NCI-H526 (cell line): Measurements from ENCODE around the gene NPAS3.

Experiments used
- DNase-seq, 2 experiments: peaks; one replicate each; lab custom pipeline; 2025; lab: John Stamatoyannopoulos, UW

The NPAS3 gene

DNA sequence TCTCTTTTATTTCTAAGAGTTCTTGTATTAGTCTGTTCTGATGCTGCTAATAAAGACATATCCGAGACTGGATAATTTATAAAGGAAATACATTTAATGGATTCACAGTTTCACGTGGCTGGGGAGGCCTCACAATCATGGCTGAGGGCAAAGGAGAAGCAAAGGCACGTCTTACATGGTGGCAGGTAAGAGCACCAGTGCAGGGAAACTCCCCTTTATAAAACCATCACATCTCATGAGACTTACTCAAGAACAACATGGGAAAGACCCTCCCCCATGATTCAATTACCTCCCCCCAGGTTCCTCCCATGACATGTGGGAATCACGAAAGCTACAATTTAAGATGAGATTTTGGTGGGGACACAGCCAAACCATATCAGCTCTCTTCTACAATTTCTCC is 503.0 kb downstream of the NPAS3 start:
- no peak for DNase-seq

DNA sequence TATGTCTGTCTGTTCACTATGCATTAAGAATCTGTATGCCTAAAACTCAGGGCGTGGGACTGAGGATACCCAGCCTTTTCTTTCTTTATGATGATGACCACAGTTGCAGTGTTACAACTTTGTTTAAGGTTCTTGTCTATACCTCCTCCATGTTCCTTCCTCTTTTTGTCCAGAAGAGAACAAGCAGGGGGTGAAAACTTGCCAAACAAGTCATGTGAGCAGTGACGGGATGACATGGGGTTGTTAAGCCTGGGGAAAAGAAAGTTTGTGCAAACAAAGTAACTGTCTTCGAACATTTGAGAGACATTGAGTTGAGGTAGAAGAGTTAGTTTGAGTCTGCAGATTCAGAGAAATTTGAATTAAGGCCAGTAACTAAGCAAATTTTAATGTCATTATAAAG is 505.5 kb downstream of the NPAS3 start:
- DNase-seq = no peak

DNA sequence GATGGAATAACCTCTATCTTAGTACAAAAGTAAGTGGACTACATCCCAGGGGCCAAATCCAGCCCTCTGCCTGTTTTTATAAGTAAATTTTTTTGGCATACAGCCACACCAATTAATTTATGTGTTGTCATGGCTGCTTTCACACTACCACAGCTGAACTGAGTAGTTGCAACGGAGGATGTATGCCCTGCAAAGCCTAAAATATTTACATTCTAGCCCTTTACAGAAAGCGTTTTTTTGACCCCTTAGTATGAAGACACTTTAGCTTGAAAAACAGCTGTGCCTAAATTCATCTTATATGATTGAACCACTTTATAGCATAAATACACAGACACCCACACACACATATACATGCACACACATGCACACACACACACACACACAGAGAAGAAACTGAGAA is 510.6 kb downstream of the NPAS3 start:
- DNase-seq = no peak

DNA sequence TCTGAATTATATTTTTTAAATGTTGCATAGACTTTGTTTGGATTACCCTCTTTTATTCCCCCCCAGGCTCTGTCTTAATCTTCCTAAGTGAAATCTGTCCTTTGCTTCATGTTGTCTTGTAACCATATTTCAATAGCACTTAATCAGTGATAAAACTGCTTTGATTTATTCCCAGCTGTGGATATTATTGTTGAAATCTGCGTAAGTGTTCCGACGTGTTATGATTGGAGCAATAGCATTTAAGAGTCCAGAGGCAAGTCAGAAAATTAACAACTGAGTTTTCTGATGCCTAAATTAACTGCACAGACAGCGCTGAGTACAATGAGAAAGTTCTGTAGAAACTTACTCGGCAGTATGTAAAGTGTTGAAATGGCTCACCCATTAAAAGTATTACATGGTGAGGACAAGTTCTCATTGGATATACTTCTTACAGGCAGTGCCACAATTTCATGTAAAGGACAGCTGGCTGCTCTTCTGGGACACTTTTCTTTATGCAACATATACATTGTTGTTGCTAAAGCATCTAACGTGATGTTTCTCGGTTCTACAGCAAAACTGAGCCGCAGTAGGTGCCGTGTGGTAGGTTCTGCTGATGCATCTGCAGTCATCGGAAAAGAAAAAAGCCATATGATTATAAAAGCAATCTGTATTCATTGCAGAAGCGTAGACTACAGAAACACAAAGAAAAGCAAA is 511.2 kb downstream of the NPAS3 start:
- no peak for DNase-seq

DNA sequence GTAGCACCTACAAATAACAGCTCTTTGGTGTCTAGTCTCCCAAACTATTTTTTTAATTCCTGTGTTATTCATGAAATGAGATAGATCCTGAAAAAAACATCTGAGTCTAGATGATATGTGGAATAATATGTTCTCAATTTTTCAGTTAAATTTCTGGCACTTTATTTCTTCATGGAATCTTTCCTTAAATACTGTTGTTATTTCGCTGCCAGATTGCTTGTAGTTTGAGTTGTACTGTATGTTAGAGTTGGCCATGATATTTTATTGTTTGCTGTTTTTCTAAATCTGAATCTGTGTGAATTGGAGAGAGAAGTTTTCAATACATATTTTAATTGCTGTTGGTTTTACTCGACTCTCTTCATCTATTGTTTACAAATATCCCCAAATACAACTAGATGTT is 511.7 kb downstream of the NPAS3 start:
- no peak for DNase-seq

DNA sequence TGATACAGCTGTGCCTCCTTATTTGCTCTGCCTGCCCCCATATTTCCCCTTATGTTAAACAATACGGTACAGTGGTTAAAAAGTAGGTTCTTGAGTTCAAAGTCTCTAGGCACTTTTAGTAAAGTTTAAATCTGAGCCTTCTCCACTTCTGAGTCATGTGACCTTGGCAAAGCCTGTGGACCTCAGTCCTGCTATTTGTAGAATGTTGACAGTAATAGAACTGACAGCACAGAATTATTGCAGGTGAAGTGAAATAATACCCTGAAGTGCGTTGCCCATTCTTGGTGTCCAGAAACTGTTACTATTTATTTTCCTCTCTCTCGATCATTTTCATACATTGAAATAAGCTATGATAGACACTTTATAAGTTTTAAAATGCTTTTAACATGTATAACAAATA is 512.5 kb downstream of the NPAS3 start:
- no peak for DNase-seq

DNA sequence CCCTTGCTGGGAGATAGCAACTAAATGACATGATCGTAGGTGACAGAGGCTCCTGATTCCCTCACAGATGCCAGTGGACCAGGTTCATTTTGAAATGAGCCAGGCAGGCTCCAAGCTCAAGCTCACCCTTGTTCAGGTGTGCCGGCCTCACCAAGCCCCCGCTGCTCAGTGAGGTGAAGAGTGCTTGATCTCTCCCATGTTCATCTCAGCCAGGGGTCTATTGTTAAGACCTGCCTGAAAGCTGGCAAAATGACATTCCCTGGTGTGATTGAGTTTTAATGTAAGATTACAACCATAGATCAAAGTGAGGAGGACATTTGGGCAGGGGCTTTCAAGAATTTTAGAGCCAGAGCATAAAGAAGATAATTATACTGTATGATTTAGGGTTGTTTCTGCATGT is 514.3 kb downstream of the NPAS3 start:
- no peak for DNase-seq

DNA sequence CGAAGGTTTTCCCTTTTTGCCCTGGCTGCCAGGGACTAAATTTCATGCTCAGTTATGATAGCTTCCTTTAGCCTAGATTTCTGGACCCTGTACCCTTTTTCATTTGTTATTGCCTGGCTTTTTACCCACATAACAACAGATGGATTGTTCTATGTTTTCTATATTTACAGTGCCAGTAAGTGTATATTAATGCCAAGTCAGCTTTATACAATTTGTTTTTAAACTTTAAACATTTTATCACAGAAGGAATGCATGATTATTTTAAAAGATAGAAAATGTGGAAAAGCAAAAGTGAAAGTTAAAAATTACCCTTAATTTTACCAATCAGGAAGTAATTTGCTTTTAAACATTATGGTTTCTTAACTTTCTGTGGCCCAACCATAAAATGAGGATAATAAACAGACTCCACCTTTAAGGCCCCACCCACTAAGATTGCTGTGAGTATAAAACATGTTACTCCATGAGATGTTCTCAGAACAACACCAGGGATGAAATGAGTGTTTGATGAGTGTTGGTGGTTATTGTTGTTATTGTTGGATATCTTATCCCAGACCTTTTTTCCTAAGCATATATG is 515.4 kb downstream of the NPAS3 start:
- DNase-seq = no peak

DNA sequence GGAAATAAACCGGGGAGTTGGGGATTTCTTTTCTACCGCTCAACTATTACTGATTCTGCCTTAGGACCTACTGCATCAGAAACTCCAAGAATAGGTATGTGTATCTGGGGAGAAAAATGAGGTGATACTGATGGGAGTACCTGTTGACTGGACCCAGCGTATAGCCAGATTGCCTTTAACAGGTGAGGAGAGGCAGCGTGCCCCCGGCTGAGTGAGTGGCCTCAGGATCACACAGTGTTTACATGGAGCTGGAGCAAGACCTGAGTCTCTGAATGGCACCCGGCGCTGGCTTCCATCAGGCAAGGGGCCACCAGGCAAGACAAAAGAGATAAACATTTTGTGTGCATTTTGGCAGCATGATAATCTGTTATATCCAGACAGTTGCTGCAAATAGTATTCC is 516.0 kb downstream of the NPAS3 start:
- DNase-seq = no peak

DNA sequence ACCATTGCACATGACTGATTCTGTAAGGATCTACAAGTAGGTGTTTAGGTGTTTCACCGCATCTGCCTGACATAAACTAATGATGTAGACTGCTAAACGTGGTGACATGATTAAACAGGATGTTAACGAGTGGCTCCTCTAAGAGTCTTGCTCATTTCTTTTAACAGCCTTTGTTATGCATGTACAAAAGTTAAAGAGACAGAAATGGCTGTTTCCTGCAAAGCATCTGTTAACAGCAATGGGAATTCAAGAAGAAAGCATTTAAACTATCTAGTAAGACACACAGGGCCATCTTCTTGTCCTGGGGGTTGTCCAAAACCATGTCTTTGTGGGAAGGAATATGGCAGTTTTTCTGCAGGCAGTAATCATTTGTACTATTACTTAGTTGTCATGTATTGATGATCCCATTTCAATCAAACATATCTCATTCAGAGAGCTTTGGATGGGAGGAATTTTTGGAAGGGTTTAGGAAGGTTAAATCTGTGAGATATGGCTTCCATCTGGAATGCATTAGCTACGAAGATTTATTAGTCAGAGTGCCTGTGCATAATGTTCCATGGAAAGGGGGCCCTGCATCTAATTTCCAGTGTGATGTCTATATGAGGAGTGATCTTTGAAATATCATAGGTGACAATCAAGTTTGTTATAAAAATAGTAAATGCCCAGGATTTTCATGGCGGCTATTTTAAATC is 517.1 kb downstream of the NPAS3 start:
- DNase-seq = no peak

DNA sequence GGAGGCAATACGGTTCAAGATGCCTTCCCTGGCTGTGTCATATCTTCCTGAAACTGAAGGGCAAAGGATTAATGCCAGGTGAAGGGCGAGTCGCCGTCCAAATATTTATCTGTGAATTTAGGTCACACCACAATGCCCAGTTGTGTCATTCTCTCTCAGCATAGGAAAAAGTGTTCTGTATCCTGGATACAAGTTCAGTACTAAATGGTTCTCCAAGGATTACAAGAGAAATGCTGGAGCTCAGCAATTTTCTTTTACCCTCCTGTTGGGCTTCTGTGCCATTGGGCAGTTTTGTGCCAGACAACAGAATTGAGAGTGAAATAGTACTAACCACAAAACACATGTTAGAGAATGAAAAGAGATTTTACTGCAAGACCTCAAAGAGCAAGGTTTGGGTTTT is 518.3 kb downstream of the NPAS3 start:
- no peak for DNase-seq

DNA sequence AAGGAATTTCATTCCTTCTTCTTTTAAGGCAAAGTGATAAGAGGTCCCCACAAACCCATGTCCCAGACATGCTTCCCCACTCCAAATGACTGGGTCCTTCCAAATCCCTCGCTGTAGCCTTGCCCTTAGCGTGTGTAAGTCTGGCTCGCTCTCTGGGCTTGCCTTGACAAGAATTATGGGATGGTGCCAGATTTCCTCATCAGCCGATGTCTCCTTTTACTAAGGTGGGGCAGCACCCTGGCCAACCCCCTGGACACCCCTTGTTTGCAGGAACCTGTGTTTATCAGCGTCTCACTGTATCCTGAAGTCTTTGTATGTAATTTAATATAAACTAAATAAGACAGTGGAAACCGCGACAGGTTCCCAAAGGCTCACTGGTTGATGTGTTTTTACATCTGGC is 518.9 kb downstream of the NPAS3 start:
- no peak for DNase-seq

DNA sequence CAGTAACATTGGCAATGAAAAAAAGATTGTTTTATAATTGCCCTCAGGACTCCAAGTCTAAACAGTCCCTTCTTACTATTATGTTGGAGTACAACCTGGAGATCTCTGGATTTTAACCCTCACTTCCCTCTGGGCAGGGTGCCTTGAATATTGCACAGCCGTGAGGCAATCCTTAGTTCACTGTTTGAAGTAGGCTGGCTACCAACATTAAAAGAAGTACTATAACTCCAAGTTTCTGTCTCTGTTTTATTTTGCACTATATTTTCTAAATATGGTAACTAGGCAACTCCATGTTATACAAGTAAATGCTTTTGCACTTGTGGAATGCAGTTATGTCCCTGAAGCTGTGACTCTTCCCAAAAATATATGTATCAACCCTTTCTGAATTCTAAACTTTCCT is 521.5 kb downstream of the NPAS3 start:
- DNase-seq = no peak

DNA sequence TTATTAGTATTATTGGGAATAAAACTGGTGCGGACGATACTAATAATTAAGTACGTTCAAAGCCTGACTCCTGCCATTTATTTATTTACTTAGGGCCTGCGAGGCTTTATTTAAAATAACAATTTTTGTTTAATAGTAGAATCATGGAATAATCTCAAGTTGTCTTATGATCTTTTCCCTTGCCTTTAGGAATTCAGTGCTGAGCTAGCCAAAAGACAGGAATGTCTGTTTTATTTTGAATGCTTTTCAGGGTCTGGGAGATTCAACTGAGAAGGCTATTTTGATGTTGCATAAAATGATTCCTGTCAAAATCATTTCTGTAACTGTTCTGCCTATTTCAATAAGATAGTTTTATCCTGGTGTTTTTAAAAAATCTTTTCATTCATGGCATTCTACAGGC is 522.4 kb downstream of the NPAS3 start:
- no peak for DNase-seq

DNA sequence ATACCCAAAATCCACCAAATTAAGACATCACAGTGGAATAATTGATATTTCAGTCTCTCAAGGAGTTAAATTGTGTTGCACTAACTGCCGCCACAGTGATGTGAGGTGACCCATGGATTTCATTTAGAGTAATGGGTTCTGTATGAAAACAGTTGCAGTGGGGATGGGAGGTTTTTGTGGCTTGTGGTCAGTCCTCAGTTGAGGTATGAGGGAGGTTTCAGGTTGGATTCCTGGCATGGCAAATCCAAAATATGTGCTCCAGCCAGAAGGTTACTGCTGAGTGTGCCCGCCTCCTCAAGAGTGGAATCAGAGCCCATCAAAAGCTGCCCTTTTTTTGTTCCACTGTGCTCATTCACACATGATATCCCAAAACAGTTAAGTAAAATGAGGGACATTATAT is 525.1 kb downstream of the NPAS3 start:
- DNase-seq = no peak

DNA sequence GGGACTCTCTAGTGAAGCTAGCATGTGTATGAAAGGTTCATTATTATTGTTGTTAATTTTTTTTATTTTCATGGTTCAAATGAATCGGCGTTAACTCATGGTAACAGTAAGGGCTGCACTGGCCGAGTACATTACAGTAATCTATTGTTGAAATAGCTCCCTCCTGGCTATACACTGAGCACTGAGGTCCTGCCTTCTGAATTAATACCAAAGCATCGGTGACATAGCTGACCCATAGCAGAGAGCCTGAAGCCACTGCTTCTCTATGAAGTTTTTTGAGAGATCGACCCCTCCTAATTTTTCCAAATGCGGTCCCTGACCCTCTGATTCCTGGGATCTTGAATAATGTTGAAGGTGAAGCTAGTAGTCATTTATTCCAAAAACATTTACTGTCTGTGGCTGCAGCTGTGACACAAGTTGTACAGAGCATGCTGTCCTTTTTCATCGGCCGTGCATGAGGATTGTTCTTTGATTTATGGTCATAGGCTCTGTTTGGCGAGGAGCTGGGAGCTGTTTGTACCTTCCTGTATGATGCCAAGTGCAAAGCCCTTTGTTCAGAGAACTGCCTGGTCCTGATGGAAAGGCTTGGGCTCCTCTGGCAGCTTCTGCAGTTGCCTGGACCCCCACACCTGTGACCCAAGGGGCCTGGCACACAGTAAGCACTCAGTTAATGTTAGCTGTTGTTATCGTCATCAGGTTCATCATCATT is 525.7 kb downstream of the NPAS3 start:
- DNase-seq = peak in 1 of 2 experiments; percentile 53

DNA sequence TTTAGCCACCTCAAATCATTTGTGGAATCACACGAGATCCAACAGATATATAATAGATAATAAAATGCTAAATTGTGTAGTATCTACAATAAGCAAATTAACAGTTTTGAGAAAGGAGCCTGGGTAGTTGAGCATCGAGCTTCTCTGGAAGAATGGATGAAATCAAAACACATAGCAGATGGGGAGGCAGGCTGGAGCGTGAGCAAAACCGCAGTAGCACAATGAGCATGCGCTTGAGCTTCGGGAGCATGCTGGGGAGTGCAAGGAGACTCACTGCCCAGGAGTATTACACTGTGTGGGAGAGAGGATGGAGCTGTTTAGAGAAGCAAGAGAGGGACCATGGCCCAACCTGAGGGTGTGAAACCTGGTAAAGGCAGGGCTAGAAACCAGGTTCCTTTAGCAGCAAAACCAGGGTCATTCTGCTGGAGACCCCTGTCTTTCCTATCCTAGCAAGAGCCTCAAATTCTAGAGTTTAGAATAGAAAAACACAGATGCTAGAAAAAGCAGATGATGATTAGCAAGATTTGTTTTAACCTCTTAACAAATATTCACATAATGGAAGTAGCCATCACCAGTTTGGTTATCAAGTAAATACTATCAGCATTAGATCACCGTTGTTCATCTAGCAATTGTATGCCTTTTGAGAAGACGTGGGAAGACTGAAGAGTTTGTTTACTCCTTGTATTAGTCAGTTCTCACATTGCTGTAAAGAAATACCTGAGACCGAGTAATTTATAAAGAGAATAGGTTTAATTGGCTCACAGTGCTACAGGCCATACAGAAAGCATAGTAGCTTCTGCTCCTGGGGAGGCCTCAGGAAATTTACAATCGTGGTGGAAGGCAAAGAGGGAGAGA is 527.4 kb downstream of the NPAS3 start:
- no peak for DNase-seq

DNA sequence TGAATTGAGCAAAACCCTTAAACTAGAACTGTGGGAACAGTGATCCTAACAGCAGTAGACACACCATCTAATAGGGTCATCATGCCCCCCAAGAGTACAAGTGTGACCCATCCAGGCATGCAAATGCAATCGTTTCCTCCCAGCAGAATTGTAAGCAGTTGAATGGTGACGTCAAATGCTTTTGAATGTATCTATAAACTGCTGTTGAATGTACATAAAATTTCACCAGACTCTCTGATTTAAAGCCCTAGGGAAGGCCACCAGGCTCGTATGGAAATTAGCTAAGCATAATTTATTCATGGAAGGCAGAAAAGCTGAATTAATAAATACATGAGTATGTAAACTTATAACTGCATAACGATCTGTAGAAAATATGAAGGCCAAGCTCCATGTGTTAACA is 529.3 kb downstream of the NPAS3 start:
- peak in 1 of 2 experiments; percentile 68 for DNase-seq

DNA sequence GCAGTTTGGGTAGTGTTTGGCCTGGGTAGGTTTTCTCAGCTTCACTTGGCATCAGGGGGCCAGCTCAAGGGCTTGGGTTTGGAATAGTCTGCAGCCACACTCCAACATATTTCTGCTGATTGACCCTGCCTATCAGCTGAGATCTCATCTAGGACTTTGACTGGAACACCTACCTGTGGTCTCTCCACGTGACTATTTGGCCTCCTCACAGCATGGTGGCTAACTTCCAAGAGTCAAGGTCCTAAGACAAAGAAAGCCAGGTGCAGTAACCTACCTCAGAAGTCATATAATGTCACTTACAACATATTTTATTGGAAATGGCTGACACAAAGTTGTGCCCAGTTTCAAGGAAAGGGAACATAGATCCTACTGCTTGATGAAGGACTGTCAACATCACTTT is 531.2 kb downstream of the NPAS3 start:
- DNase-seq = no peak

DNA sequence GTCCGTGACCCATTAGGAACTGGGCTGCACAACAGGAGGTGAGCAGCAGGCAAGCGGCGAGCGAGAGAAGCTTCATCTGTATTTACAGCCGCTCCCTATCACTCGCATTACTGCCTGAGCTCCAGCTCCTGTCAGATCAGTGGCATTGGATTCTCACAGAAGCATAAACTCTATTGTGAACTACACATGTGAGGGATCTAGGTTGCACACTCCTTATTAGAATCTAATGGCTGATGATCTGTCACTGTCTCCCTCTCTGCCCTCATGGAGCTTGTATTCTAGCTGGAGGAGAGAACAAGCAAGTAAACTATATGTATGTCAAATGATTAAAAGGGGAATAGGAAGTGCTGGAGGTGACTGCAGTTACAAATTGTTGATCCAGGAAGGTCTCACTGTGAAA is 533.1 kb downstream of the NPAS3 start:
- DNase-seq = no peak

DNA sequence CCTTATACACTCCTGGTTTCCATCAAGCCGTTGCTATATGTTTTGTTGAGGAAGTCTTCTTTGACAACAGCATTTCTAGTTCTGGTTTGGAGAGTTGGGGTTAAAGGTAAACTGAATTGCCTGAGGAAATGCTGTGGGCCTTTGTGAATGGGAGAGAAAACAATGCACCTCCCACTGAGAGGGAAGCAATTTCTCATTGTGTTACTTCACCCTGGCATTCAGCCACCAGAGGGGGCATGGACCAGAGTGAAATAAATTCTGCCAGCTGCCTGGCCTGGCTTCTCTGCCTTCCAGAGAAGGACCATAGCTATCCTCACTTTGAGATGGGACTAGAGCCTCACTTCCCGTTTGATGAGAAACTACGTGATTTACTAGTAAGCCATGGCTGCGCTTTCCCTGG is 536.9 kb downstream of the NPAS3 start:
- peak; percentile 42 to 85 for DNase-seq

DNA sequence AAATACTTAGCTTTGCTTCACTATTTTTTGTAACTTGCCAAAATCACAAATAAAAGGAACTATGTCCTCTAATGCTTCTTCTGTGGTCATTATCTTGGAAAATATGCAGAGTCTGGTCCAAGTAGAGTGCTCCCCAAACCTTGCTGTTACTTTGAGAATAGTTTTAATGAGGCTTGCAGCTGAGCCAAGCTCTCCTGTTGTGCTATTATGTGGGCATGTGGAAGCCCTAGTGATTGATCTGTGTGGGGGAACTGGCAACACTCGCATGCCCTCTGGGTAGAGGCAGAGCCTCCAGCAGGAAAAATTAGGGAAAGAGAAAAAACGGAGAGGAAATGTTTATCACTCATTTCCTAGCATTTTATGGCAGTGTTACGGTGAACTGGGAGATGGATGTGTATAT is 539.1 kb downstream of the NPAS3 start:
- DNase-seq = no peak
